Hindlimb muscle (tissue), 1 donor: Measurements from ENCODE around the gene ICAM3. TPM values are rescaled to one million over a fixed set of nuclear protein-coding genes. Genes with fewer than 3 reads are reported as not detected.
A peak's percentile ranks its signal among the peaks of the same experiment; 100 is the strongest.

Experiments used
- DNase-seq: peaks from one replicate; pipeline ENCODE4 v3.0.0-alpha.2; 2013
- polyA plus RNA-seq: library from polyadenylated mRNA; unstranded; fragments of 120-200 nt; gene quantifications from one replicate; pipeline ENCODE4 v1.2.1, GENCODE V29; 2013; ENCODE audit not compliant: insufficient read length

Gene ICAM3
- polyA plus RNA-seq, 1 donor: 5.8 TPM

DNA sequence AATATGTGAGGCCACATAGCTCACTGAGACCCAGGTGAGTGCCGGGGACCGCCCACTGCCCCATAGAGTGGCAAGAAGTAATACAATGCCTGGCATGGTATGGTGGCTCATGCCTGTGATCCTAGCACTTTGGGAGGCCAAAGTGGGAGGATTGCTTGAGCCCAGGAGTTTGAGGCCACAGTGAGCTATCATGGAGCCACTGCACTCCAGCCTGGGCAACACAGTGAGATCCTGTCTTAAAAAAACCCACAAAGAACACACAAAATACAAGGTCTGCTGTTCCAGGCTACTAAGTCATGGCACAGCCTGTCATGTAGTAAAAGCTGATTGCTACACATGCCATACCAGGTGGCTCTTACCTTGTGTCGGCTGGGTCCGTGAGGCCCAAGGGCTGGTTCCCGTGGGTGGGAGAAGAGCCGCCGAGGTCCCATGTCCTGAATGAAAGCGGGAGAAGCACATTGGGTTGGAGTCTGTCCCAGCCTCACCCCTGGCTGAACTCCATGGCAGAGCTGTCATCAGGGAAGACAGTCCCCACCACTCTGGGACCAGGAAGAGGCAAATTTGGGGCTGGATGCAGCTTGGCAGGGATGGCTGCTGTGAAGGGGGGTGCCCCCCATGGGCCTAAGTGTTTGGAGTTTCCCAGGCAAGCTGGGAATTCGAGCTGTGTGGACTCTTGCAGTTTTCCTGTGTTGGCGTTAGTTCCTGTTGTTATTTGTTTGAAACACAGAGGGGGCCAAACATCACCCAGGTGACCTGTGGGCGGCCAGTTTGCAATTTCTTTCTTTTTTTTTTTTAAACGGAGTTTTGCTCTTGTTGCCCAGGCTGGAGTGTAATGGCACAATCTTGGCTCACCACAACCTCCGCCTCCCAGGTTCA lies 20.4 kb downstream of the ICAM3 start:
- no peak for DNase-seq

DNA sequence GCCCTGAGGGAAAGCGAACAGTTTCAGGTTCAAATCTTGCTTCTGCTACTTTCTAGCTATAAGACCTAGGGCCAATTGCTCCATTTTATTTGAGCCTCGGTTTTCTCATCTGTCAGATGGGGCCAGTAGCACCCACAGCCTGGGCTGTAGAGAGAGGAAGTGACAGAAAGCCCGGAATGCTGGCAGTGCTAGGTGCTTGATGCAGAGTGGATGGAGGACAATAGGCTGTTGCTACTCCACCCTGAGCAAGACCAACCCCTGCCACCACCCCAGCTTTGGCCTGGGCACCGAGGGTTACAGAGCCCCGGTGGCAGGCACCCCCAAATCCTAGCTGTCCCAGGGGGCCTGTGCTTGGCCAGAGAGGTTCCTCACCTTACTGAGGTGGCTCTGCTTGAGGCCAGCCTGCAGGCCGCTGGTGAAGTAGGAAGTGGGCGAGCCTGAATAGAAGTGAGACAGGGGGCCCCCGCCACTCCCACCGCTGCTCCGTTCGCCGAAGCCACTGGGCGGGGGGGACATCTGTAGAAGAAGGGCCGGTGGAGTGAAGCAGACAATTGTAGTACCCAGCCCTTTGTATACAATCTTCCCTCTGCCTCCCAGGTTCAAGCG lies 21.5 kb downstream of the ICAM3 start:
- no peak for DNase-seq

DNA sequence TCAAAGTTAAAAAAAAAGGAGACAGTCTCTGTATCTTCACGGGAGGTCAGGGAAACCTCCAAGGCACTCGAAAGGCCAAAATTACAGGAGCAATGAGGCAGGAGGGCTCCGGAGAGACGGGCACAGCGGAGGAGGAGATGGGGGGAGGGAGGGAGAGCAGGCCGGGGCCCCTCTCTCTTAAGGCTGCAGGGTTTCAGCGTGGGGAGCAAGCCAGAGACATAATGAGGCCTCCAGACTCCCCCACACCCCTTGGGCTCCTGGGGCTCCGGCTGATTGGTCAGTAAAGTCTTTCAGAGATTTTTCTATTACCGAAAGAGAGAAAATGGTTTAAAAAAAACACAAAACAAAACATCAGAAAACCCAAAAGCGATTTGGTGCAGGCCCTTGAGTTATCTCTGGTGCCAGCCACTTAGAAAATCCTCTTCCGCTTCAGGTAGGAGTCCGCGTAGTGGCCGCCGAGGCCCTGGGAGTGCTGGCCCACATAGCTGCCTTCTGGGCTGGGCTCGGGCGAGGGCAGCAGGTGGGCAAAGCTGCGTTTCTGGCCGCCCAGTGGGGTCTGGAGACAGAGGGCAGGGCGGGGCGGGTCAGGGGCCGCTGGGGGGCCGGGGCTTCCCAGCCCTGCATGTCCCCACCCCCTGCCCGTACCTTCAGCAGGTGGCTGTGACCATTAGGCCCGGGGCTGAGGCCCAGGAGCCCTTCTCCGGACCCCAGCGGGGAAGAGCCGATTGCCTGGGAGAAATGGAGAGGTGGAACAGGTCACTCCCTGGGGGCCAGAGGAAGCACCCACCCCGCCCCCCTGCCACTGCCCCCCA lies 22.2 kb downstream of the ICAM3 start:
- DNase-seq: no peak

DNA sequence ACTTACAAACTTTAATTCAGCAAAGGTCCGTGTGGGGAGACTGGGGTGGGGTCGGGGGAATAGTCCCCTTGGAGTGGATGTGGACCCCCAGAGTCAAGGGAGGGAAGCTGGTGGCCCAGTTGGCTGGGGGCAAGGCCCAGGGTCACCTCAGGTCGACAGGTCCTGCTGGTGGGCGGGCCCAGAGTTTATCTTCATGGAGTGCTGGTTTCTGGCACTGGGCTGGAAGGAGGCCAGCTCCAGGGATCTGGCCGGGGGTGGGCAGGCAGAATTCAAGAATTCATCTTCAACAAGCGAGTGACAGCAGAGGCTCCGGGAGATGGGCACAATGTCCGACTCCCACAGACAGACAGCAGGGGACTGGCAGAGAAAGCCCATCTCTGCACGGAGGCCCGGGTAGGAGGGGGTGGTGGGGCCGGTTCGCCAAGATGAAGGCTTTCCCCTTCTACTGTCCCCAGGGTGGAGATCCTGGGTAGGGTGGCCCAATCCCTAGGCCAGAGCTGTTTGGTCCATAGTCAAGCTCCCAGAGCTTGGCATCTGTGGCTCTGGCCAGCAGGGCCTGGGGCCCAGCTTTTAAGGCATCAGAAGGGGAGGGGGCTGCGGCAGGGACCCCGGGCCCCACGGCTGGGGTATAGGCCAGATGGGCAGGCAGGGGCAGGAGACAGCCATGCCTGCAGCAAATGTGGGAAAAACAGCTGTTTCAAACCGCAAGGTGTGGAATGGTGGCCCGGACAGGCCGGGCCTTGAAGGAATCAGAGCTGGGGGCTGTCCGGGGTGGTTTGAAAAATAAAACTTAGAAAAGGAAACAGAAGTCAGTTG lies 23.0 kb downstream of the ICAM3 start:
- no peak for DNase-seq

DNA sequence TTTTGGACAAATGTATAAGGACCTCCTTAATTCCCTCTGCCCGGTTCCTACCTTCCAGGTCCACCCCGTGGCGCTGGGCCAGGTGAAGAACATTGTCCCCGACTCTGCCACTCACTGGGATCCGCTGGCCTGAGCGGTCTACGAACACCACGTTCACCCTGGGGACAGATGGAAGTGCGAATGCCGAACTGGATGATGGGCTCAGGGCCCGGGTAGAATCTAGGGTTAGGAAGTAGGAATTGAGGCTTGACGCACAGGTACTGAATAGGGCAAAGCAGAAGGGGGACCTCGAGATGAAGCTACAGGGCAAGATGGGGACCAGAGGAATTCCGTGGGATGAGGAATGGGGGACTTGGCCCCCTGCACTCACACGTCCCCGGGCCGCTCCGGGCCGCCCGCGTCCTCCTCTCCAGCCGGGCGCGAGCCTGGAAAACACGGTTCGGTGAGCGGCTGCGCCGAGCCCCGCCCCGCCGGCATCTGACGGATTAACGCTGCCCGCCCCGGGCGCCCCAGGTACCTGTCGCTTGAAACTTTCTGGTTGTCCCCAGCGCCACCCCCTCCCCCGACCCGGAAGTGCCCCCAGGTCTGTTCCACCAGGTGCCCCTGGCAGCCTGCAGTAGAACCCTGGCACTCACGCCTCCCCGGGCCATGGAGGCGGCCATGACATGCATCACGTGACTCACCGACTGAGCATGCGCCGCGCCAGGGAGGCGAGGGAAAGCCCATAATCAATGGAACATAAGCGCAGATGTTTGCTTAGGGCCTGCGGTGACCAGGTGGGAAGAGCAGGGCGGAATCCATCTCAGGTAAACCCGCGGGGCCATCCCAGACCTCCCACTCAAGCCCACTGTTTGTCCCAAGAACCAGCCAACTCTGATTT lies 23.8 kb downstream of the ICAM3 start, which contains the start of gene FDX2:
Gene FDX2, minus strand, starts transcription at position 681 of the 880 bp plus-strand sequence. Its CDS starts 19 bp downstream, at position 662.
- DNase-seq: peak; percentile 88

DNA sequence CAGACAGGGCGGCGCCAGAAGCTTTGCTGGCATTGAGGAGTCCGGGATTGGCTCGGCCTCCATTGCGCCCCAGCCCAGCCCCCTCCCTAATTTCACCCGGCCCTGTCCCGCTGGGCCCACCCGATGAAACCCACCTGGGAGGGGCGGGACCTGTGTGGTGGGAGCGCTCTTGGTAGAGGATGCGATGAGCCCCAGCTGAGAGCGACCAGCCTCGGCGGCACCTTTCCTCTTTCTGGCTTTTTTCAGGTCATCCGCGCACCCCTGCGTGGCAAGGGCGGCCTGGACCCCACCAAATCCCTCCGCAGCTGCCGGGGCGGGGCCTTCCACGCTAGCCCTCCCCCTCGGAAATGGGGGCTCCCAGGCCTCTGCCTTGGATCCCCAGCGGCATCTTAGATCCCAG lies 30.0 kb downstream of the ICAM3 start, which contains the start of gene ZGLP1:
Gene ZGLP1, minus strand, starts transcription at position 393 of the 400 bp plus-strand sequence.
- no peak for DNase-seq

DNA sequence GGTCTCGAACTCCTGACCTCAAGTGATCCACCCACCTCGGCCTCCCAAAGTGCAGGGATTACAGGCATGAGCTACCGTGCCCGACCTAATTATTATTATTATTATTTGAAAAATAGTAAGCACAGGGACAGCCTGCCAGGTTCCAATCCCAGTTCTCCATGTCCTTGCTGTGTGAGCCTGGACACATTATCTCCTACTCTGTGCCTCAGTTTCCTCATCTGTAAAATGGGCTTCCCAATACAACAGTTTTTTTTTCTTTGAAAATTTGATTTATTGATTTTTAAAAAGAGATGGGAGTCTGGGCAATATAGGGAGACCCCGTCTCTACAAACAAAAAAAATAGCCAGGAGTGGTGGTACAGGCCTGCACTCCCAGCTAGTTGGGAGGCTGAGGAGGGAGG lies 33.1 kb downstream of the ICAM3 start:
- no peak for DNase-seq

DNA sequence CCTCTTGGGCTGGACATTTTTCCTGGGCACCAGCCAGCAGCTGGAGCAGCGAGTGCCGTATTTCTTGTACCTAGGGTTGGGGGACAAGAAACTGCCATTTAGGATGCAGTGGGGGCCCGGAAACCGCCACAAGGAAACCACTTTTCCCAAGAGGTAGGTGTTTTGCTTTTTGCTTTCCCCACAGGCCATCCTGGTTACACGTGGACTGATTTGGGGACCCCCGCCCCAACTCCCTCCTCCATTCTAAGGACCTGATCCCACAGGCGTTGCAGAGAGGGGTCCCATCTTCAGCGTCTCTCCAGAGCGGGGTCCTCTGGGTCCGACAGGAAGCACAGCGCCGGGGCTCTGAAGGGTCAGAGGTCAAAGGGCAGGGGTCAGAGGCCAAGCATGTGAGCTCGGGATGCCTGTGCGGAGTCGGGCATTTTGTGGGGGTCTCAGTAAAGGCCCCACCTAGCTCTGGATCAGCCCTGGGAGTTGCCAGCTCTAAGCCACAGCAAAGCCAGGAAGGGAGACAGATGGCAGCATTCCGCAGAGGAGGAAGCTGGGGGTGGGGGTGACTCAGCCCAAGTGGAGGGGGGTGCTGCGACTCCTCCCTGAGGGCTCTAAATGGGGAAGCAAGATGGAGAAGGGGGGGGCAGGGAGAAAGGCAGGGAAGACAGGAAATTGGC lies 34.2 kb downstream of the ICAM3 start:
- no peak for DNase-seq

DNA sequence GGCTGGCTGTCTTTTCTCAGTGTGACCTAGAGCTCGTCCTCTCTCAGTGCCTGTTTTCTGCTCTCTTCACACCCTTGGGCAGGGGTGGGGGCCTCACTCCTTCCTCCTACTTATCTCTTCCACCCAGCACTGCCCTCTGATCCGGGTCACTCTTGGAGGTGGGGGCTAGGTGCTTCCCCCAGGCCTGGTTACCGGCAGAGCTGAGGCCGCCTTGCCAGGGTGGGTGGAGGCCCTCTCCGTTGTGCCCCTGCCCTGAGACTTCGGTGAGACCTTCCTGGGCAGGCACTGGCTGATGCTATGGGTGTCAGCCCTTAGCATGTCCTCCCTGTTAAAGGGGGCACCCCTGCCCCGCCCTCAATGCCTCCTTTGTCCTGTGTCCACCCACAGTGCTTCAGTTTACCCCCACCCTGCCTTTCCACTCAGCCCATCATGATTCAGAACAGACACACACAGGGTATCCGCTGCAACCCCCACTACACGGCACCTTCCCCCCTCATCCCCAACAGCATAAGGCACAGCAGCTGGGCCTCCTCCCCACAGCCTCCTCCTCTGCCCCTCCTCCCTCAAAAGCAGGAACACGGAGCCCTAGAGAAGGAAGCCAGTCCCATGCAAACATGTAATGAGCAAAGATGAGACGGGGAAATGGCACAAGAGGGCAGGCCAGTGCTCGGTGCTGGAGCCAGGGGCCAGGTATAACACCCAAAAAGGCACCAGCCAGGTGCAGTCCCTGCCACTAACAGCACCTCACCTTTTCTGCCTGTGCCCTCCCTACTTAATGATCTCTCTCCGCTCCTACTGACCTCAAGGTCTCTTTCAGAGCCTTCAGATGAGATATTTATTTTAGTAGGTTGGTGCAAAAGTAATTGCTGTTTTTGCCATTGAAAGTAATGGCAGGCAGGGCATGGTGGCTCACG lies 39.6 kb downstream of the ICAM3 start:
- no peak for DNase-seq

DNA sequence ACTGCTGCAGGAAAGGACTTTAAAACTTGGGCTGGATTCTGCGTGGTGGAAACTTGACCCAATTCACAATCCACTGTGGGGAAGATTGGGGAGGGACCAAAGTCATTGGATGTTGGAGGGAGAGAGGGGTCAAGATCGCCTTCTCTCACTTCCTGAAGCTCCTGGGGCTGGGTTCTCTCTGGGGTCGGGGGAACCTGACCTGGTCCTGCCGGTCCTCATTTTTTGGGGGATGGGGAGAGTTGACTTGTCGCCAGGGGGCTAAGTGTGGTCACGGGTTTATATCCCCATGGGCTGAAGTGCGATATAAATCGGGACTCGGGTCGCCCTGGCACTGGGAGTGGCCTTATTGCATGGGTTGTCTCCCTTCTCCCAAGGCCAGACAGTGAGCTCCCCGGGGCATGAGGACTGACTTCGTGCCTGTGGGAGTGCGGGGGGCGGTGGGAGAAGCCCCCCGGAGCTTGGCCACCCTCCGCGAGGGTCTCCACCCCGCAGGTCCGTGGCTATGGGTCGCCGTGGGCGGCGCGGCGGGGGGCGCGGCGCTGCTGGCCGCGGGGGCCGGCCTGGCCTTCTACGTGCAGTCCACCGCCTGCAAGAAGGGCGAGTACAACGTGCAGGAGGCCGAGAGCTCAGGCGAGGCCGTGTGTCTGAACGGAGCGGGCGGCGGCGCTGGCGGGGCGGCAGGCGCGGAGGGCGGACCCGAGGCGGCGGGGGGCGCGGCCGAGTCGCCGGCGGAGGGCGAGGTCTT lies 43.4 kb downstream of the ICAM3 start:
- no peak for DNase-seq

DNA sequence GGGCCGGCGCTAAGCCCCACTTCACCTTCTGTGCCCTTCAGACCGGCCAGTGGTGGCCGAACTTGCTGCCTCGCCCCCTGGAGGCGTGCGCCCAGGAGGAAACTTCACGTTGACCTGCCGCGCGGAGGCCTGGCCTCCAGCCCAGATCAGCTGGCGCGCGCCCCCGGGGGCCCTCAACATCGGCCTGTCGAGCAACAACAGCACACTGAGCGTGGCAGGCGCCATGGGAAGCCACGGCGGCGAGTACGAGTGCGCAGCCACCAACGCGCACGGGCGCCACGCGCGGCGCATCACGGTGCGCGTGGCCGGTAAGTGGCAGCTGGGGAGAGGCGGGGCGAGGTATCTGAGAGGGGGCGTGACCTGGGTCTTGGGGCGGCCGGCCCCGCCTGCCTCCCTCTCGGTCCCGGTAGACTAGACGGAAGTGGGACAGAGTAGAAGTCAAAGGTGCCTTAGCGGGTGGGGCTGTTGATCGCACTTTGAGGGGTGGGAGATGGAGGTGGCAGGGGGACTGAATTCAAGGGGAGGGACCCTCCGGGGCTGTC lies 44.0 kb downstream of the ICAM3 start:
- no peak for DNase-seq

DNA sequence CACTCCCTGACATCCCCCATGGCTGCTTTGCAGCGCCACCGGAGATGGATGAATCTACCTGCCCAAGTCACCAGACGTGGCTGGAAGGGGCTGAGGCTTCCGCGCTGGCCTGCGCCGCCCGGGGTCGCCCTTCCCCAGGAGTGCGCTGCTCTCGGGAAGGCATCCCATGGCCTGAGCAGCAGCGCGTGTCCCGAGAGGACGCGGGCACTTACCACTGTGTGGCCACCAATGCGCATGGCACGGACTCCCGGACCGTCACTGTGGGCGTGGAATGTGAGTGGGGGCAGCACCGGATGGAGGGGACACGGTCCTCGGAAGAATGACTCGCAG lies 45.1 kb downstream of the ICAM3 start:
- DNase-seq: no peak

DNA sequence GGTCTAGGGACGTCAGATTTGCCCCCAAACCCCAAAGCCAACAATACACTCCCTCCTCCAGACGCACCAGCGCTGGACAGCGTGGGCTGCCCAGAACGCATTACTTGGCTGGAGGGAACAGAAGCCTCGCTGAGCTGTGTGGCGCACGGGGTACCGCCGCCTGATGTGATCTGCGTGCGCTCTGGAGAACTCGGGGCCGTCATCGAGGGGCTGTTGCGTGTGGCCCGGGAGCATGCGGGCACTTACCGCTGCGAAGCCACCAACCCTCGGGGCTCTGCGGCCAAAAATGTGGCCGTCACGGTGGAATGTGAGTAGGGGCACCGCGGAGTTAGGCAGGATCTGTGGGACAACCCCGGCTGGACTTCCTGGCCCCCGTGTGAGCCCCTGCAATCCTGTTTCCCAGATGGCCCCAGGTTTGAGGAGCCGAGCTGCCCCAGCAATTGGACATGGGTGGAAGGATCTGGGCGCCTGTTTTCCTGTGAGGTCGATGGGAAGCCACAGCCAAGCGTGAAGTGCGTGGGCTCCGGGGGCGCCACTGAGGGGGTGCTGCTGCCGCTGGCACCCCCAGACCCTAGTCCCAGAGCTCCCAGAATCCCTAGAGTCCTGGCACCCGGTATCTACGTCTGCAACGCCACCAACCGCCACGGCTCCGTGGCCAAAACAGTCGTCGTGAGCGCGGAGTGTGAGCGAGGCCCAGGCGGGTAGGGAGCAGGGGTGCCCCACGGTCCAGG lies 45.6 kb downstream of the ICAM3 start:
- DNase-seq: no peak

DNA sequence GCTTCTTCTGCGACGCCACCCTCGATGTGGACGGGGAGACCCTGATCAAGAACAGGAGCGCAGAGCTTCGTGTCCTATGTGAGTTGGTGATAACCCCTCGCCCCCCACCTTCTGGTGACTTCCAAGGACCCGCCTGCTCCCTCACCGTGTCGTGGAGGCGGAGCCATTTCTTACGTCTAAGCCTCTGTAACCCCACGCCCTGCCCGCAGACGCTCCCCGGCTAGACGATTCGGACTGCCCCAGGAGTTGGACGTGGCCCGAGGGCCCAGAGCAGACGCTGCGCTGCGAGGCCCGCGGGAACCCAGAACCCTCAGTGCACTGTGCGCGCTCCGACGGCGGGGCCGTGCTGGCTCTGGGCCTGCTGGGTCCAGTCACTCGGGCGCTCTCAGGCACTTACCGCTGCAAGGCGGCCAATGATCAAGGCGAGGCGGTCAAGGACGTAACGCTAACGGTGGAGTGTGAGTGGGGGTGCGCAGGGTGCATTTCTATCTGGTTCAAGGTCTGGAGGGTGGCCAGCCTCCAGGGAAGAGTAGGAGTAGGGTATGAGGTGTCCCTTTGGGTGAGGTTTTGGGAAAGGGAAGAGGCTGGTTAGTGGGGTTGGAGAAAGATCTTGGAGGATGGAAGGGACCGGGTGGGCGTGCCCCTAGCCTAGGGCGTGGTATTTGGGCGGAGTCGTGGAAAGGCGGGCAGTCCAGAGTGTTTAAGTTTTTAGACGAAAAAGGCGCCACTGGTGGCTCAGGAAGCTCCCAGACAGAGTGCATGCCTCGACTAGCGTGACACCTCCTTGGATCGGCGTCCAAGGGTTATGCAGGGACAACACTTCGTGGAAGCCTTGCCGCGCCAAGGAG lies 46.4 kb downstream of the ICAM3 start:
- DNase-seq: no peak

DNA sequence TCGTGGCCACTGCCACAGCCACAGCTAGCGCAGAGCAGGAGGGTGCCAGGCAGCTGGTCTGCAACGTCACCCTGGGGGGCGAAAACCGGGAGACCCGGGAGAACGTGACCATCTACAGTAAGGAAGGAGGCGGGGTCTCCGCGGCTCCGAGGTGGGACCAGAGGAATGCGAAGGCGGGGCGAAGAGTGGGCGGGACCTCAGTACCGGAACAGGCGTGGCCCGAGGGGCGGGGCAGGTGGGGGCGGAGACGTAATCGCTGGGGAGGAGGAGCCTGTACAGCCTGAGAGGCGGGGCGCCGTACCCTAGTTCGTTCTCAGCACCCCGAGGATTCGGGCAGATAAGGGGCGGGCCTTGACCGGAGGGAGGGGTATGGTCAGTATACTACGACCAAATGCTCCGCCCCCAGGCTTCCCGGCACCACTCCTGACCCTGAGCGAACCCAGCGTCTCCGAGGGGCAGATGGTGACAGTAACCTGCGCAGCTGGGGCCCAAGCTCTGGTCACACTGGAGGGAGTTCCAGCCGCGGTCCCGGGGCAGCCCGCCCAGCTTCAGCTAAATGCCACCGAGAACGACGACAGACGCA lies 47.1 kb downstream of the ICAM3 start:
- no peak for DNase-seq

DNA sequence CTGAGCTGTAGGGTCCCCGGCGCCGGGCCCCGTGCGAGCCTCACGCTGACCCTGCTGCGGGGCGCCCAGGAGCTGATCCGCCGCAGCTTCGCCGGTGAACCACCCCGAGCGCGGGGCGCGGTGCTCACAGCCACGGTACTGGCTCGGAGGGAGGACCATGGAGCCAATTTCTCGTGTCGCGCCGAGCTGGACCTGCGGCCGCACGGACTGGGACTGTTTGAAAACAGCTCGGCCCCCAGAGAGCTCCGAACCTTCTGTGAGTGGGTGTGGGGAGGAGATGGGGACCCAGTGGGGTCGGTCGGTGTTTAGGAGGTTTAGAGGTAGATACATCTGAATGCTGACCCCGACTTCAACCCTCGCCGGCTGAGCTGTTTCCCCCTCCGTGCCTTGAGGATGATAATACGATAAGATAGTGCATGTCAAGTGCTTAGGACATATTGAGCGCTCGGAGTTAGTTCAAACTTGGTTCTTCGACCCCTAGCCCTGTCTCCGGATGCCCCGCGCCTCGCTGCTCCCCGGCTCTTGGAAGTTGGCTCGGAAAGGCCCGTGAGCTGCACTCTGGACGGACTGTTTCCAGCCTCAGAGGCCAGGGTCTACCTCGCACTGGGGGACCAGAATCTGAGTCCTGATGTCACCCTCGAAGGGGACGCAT lies 47.7 kb downstream of the ICAM3 start:
- no peak for DNase-seq
